IMR-90 (cell line): ENCODE measurements around the gene ELFN2. TPM values are rescaled to one million over a fixed set of nuclear protein-coding genes. Genes with fewer than 3 reads are reported as not detected.
A peak's percentile ranks its signal among the peaks of the same experiment; 100 is the strongest.

Source experiments
- ATAC-seq: fragments of 200-7000 bp; cut with Tn5 transposase; 2 replicates; pipeline ENCODE4 v1.9.1; 2020; ENCODE audit warnings: low read depth, mild to moderate bottlenecking, moderate library complexity
- BruUV-seq: library from RNA; stranded (reverse); fragments of 400-500 nt; replicated peaks from 2 replicates; lab custom pipeline; 2021; lab: Mats Ljungman, UMichigan
- CTCF ChIA-PET: fragments of 300-600 bp; formaldehyde crosslinking; extraction: SDS; loops from one replicate; lab custom pipeline; 2021; ENCODE audit warnings: antibody characterized with exemption; lab: Yijun Ruan, JAX
- POLR2A ChIA-PET: fragments of 300-600 bp; sonication (Branson Sonifier 250); formaldehyde crosslinking; loops from one replicate; lab custom pipeline; 2022; ENCODE audit warnings: antibody characterized with exemption; ENCODE audit not compliant: unreplicated experiment; lab: Charles Lee
- DNase-seq: peaks from one replicate; pipeline ENCODE4 v3.0.0; 2013
- H2AFZ ChIP-seq: replicated peaks from 2 replicates; pipeline ENCODE3; 2013; ENCODE audit warnings: low read length, mild to moderate bottlenecking; ENCODE audit not compliant: poor library complexity
- H2AK5ac ChIP-seq: 2 replicates; pipeline ENCODE4 v1.6.1; 2013; ENCODE audit warnings: low read depth, low read length, inconsistent platforms
- H2AK9ac ChIP-seq: replicated peaks from 2 replicates; pipeline ENCODE3; 2013; ENCODE audit warnings: mild to moderate bottlenecking, low read depth, low read length, moderate library complexity; ENCODE audit not compliant: poor library complexity
- H2BK120ac ChIP-seq: 2 replicates; pipeline ENCODE4 v1.6.1; 2013; ENCODE audit warnings: low read depth, low read length, inconsistent platforms
- H2BK15ac ChIP-seq: 3 replicates; pipeline ENCODE4 v1.6.1; 2013; ENCODE audit warnings: low read depth, low read length, inconsistent platforms
- H2BK20ac ChIP-seq: 2 replicates; pipeline ENCODE4 v1.6.1; 2013; ENCODE audit warnings: low read depth, mild to moderate bottlenecking, inconsistent platforms, low read length, moderate library complexity
- H2BK5ac ChIP-seq: 2 replicates; pipeline ENCODE4 v1.6.1; 2013; ENCODE audit warnings: mild to moderate bottlenecking, low read depth, low read length, inconsistent platforms; ENCODE audit not compliant: poor library complexity, severe bottlenecking
- H3K14ac ChIP-seq: replicated peaks from 2 replicates; pipeline ENCODE4 v1.6.1; 2013; ENCODE audit warnings: low read depth, low read length, inconsistent platforms
- H3K18ac ChIP-seq: 2 replicates; pipeline ENCODE4 v1.6.1; 2013; ENCODE audit warnings: low read depth, low read length, control low read depth
- H3K23ac ChIP-seq: 2 replicates; pipeline ENCODE4 v1.6.1; 2013; ENCODE audit warnings: low read depth, low read length, inconsistent platforms
- H3K27ac ChIP-seq: 2 replicates; pipeline ENCODE4 v1.5.1; 2013; ENCODE audit warnings: mild to moderate bottlenecking, control low read depth, low read length; ENCODE audit not compliant: insufficient read depth
- H3K27me3 ChIP-seq: 2 replicates; pipeline ENCODE4 v1.6.1; 2013; ENCODE audit warnings: low read length; ENCODE audit not compliant: control insufficient read depth, insufficient read depth
- H3K36me3 ChIP-seq: 2 replicates; pipeline ENCODE4 v1.6.1; 2013; ENCODE audit warnings: low read length, mixed read lengths; ENCODE audit not compliant: control insufficient read depth, insufficient read depth
- H3K4ac ChIP-seq: 2 replicates; pipeline ENCODE4 v1.6.1; 2013; ENCODE audit warnings: low read depth, low read length, inconsistent platforms
- H3K4me1 ChIP-seq: 2 replicates; pipeline ENCODE4 v1.6.1; 2013; ENCODE audit warnings: low read length, mixed read lengths; ENCODE audit not compliant: control insufficient read depth, insufficient read depth
- H3K4me2 ChIP-seq: 2 replicates; pipeline ENCODE4 v1.6.1; 2013; ENCODE audit warnings: low read depth, mild to moderate bottlenecking, control low read depth, low read length, moderate library complexity
- H3K4me3 ChIP-seq: 2 replicates; pipeline ENCODE4 v1.5.1; 2013; ENCODE audit warnings: low read depth, mild to moderate bottlenecking, control low read depth, low read length, moderate library complexity; ENCODE audit not compliant: insufficient read depth
- H3K56ac ChIP-seq: 2 replicates; pipeline ENCODE4 v1.6.1; 2013; ENCODE audit warnings: low read length, inconsistent platforms; ENCODE audit not compliant: insufficient read depth; ENCODE audit errors: extremely low read depth
- H3K79me1 ChIP-seq, 2 experiments: 2 replicates each; pipeline ENCODE4 v1.6.1; 2013; ENCODE audit warnings: low read length in 2 of 2, inconsistent platforms in 1 of 2, low read depth in 1 of 2
- H3K9ac ChIP-seq: 2 replicates; pipeline ENCODE4 v1.6.1; 2013; ENCODE audit warnings: low read depth, low read length, control low read depth
- H3K9me1 ChIP-seq: 2 replicates; pipeline ENCODE4 v1.6.1; 2013; ENCODE audit warnings: low read length, inconsistent platforms; ENCODE audit not compliant: insufficient read depth
- H3K9me3 ChIP-seq: 2 replicates; pipeline ENCODE4 v1.6.1; 2013; ENCODE audit warnings: low read length; ENCODE audit not compliant: control insufficient read depth, insufficient read depth
- H4K20me1 ChIP-seq: 2 replicates; pipeline ENCODE4 v1.6.1; 2013; ENCODE audit warnings: low read length, inconsistent platforms; ENCODE audit not compliant: insufficient read depth
- H4K5ac ChIP-seq: 2 replicates; pipeline ENCODE4 v1.6.1; 2013; ENCODE audit warnings: mild to moderate bottlenecking, low read depth, low read length, control low read depth
- H4K8ac ChIP-seq, 2 experiments: 2 replicates each; pipeline ENCODE4 v1.6.1; 2013; ENCODE audit warnings: low read depth in 2 of 2, low read length in 2 of 2, control low read depth in 1 of 2, inconsistent platforms in 1 of 2
- H4K91ac ChIP-seq: 2 replicates; pipeline ENCODE4 v1.6.1; 2013; ENCODE audit warnings: low read depth, low read length, inconsistent platforms; ENCODE audit not compliant: insufficient read depth
- CEBPB ChIP-seq: IDR thresholded peaks from 2 replicates; pipeline ENCODE4 v1.6.1; 2012; ENCODE audit warnings: low read depth, low read length, improper control_type of control experiment
- CHD1 ChIP-seq: IDR thresholded peaks from 2 replicates; pipeline ENCODE4 v1.6.1; 2012; ENCODE audit warnings: low read depth, low read length, improper control_type of control experiment
- CTCF ChIP-seq: conservative IDR thresholded peaks from 2 replicates; pipeline ENCODE4 v1.5.1; 2012; ENCODE audit warnings: mild to moderate bottlenecking, low read depth, low read length, improper control_type of control experiment
- POLR2A ChIP-seq: IDR thresholded peaks from 2 replicates; pipeline ENCODE4 v1.6.1; 2012; ENCODE audit warnings: mild to moderate bottlenecking, low read depth, low read length
- RCOR1 ChIP-seq: IDR thresholded peaks from 2 replicates; pipeline ENCODE4 v1.6.1; 2012; ENCODE audit warnings: mild to moderate bottlenecking, low read length, improper control_type of control experiment; ENCODE audit not compliant: insufficient replicate concordance
- WGBS, 2 experiments: methylation state at CpG; one replicate each; pipeline versions ENCODE4 v1.1.5 to v1.1.7; 2013; ENCODE audit warnings: missing lambda C conversion rate in 2 of 2; ENCODE audit not compliant: insufficient read length in 1 of 2; ENCODE audit errors: extremely low coverage in 2 of 2; 5-methylcytosine and 5-hydroxymethylcytosine counted together
- dilution Hi-C: fragments of 300-500 bp; cut with HindIII; formaldehyde crosslinking; loops from one replicate; pipeline ENCODE4 v1.14.3; 2018; ENCODE audit warnings: low sequenced_read_pairs; ENCODE audit not compliant: unreplicated experiment
- in situ Hi-C: fragments of 300-500 bp; cut with MboI; formaldehyde crosslinking; loops from 3 replicates; pipeline ENCODE4 v1.14.3; 2019; ENCODE audit warnings: low sequenced_read_pairs, inconsistent platforms, mixed read lengths
- intact Hi-C: fragments of 100-400 bp; cut with micrococcal nuclease; formaldehyde crosslinking; loops from 2 replicates; pipeline ENCODE4 v1.10.0; 2022
- polyA plus RNA-seq, 3 experiments: library from polyadenylated mRNA; depleted of rRNA; stranded (reverse); fragments of >200 nt; gene quantifications; 2 replicates each; pipeline ENCODE4 v1.2.3, GENCODE V29; 2012; ENCODE audit warnings: low replicate concordance in 1 of 3
- total RNA-seq: library from RNA; depleted of rRNA; stranded (reverse); fragments of >200 nt; gene quantifications from 2 replicates; pipeline ENCODE4 v1.2.3, GENCODE V29; 2012

The ELFN2 gene
- total and polyA plus RNA-seq, 2 of the 4 experiments (the other 2 are of a cell fraction), result 0.72 to 5.0 TPM

GRCh38 chr22:37413546-37413945, 13.7 kb downstream of the ELFN2 start:
- Histone ChIP-seq H3K27ac (no peak overlapping the region), H3K18ac (no peak overlapping the region), H3K23ac (no peak overlapping the region), H4K20me1 (peaks cover 30% of the 10 kb centered on the region), H2BK5ac (no peak overlapping the region), H3K4ac (no peak overlapping the region), H3K4me2 (no peak overlapping the region), H4K5ac (no peak overlapping the region), H3K9me3 (no peaks in the 10 kb centered on the region), H2BK15ac (no peak overlapping the region), H3K4me3 (no peak overlapping the region), H3K9ac (no peak overlapping the region), H3K27me3 (peaks cover 2% of the 10 kb centered on the region; the same call in 1 of the 2 replicates), H2AFZ (no peak overlapping the region), H2AK9ac (peak overlapping the region; percentile 33), H3K36me3 (no peaks in the 10 kb centered on the region), H3K4me1 (no peaks in the 10 kb centered on the region), H3K56ac (no peak overlapping the region), H2BK120ac (no peak overlapping the region), H3K14ac (no peak overlapping the region), H3K79me1 (peaks cover 0 to 10% of the 10 kb centered on the region in 2 experiments; a peak in 1 of 4 replicates), H3K9me1 (no peaks in the 10 kb centered on the region), H4K91ac (no peak overlapping the region), H2BK20ac (no peak overlapping the region), H4K8ac (no peak overlapping the region), H2AK5ac (no peak overlapping the region)
- CTCF ChIA-PET, result interaction anchor here (1.6 kb wide), 1 partner anchor 97 kb away, joined by 5 read pairs; no protein-coding TSS in a partner anchor
- POLR2A ChIA-PET, result no interaction called here
- no peak for TF ChIP-seq CHD1
- no peak for TF ChIP-seq POLR2A
- no peak for TF ChIP-seq CEBPB
- TF ChIP-seq CTCF, result no peak
- TF ChIP-seq RCOR1, result peak; percentile 19
- BruUV-seq, result no TSS peak
- dilution Hi-C loops (no loop called here), in situ Hi-C loops (no loop called here), intact Hi-C loops (no loop called here)
- DNase-seq, result no peak
- ATAC-seq, result no peak
- 83% methylated on average over 3 of the region's 4 CpGs; no CpG with 5 or more reads in 1 of the 2 experiments for WGBS, 2 experiments
